ENCODE measurements around the gene GRB14.

GRB14 gene

DNA sequence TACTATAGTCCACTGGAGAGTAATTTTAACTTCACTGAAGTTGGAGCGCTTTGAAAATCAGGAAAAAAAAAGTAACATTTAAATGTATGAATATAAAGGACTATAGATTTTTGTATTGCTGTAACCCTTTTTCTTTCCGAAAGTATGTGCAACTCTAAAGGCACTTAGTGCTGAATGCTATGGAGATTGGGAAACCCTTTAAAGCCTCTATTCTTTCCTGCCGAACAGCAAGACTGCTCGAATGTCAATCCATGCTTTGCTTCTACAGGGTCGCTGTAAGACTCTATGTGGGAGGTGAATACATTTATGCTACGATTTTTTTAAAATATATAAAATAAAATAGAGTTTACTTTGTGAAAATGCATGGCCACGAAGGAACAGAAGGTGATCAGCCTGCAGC, 825 bp downstream of the GRB14 start:
- no peak overlapping the region; the same call in 1 of the 2 replicates for H3K4me3 ChIP-seq (replicated peaks; ENCODE audit: low read depth, low read length)
- DNase-seq (ENCODE audit: extremely low read depth, low read depth) = no peak
- no peak for TF ChIP-seq CTCF (IDR thresholded peaks at IDR 0.05; ENCODE audit: low read depth, low read length, missing control alignments)

GRCh38 chr2:164617466-164617865, 3.8 kb downstream of the GRB14 start:
- DNase-seq (ENCODE audit: extremely low read depth, low read depth) = no peak
- H3K4me3 ChIP-seq (replicated peaks; ENCODE audit: low read depth, low read length) = no peak overlapping the region
- no peak for TF ChIP-seq CTCF (IDR thresholded peaks at IDR 0.05; ENCODE audit: low read depth, low read length, missing control alignments)

GRCh38 chr2:164613321-164613982, 7.8 kb downstream of the GRB14 start:
- no peak for DNase-seq (ENCODE audit: extremely low read depth, low read depth)
- no peak for TF ChIP-seq CTCF (IDR thresholded peaks at IDR 0.05; ENCODE audit: low read depth, low read length, missing control alignments)

DNA sequence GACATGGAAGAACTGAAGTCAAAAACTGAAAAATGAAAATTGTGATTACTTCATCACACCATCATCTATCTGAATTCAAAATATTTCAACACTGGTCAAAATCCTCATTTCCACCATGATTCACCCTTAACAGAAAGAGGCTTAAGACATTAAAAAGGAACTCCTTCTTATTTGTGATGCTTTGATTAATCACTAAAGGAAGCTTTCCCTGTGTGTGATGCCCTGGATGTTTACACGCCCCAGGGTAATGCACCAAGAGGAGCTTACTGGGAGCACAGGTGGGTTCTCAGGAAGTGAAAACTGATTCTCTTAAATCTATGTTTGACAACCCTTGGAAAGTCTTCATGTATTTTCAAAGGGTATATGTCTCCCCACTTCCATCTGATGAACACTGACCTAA, 11.5 kb downstream of the GRB14 start:
- no peak overlapping the region for H3K4me3 ChIP-seq (replicated peaks; ENCODE audit: low read depth, low read length)

More at GRCh38 chr2:164613321-164613982, 7.8 kb downstream of the GRB14 start:
- no peak overlapping the region for H3K4me3 ChIP-seq (replicated peaks; ENCODE audit: low read depth, low read length)

DNA sequence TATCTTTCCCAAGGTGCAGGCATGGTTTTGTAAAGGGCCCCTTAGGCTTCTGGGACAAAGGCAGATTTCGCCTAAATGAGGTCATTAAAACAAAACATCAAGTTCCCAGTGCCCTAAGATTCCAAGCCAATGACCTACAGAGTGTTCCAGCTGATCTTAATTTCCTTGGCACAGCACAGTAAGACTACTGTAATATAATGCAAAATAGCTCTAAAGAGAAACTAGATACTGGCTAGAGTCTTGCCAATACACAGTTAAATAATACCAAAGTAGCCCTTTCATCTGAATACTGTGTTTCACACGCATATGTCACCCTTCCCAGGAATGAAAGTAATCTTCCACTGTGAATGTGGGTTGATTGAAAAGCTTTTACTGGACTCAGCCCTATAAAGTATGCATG, 14.7 kb downstream of the GRB14 start:
- no peak for TF ChIP-seq CTCF (IDR thresholded peaks at IDR 0.05; ENCODE audit: low read depth, low read length, missing control alignments)
- no peak overlapping the region for H3K4me3 ChIP-seq (replicated peaks; ENCODE audit: low read depth, low read length)
- DNase-seq (ENCODE audit: extremely low read depth, low read depth) = no peak

More for the DNA sequence above, 11.5 kb downstream of the GRB14 start:
- no peak for TF ChIP-seq CTCF (IDR thresholded peaks at IDR 0.05; ENCODE audit: low read depth, low read length, missing control alignments)
- no peak for DNase-seq (ENCODE audit: extremely low read depth, low read depth)

DNA sequence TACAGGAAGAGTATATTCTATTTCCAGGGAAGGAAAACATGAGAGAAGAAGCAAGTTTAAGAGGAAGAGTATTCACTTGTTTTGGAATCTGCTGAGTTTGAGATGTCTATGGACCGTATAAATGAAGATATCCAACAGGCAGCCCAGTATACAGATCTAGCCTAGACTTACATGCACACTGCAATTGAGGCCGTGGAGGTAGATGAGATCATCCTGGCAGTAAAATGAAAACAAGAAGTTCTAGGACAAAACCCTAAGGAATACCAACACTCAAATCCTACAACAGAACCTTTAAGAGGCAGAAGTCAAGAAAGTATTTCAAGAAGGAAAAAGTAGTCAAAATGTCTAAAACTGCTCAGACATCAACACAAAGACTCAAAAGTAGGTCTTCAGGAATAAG, 16.0 kb downstream of the GRB14 start:
- H3K4me3 ChIP-seq (replicated peaks; ENCODE audit: low read depth, low read length) = no peak overlapping the region
- DNase-seq (ENCODE audit: extremely low read depth, low read depth) = no peak
- TF ChIP-seq CTCF (IDR thresholded peaks at IDR 0.05; ENCODE audit: low read depth, low read length, missing control alignments) = no peak

GRCh38 chr2:164600763-164601162, 20.5 kb downstream of the GRB14 start:
- DNase-seq (ENCODE audit: extremely low read depth, low read depth) = no peak
- TF ChIP-seq CTCF (IDR thresholded peaks at IDR 0.05; ENCODE audit: low read depth, low read length, missing control alignments) = no peak
- H3K4me3 ChIP-seq (replicated peaks; ENCODE audit: low read depth, low read length) = no peak overlapping the region
